Neutrophil (primary cell): ENCODE data around the gene TYMP.
"Not testable (repeated sequence)": the region's sequence is repeated elsewhere in the genome, so short reads cannot be mapped to it uniquely, and the experiment has no call there.

Experiments
- H3K27ac ChIP-seq: fragments of 200-600 bp; sonication (generic); 2 replicates; pipeline ENCODE4 v1.5.1; 2016; ENCODE audit warnings: mild to moderate bottlenecking, moderate library complexity
- H3K27me3 ChIP-seq: fragments of 200-600 bp; sonication (generic); 2 replicates; pipeline ENCODE4 v1.6.0; 2016; ENCODE audit warnings: mild to moderate bottlenecking
- H3K36me3 ChIP-seq: fragments of 200-600 bp; sonication (generic); 2 replicates; pipeline ENCODE4 v1.5.1; 2017
- H3K4me1 ChIP-seq, 2 experiments: fragments of 200-600 bp in 1 of 2; sonication (generic) in 1 of 2; 1 replicate in 1 of 2; 2 replicates in 1 of 2; pipeline versions ENCODE4 v1.5.1 to v1.6.1; 2013 to 2016; ENCODE audit warnings: low read depth in 1 of 2, low read length in 1 of 2, mild to moderate bottlenecking in 1 of 2, moderate library complexity in 1 of 2; ENCODE audit not compliant: control insufficient read depth in 1 of 2, insufficient read depth in 1 of 2
- H3K4me3 ChIP-seq, 2 experiments: fragments of 200-600 bp in 1 of 2; sonication (generic) in 1 of 2; 1 replicate in 1 of 2; 2 replicates in 1 of 2; pipeline ENCODE4 v1.5.1; 2013 to 2016; ENCODE audit warnings: low read depth in 1 of 2, low read length in 1 of 2, mild to moderate bottlenecking in 1 of 2, moderate library complexity in 1 of 2
- H3K9me3 ChIP-seq: fragments of 200-600 bp; sonication (generic); 2 replicates; pipeline ENCODE4 v1.5.1; 2016
- CTCF ChIP-seq: fragments of 200-600 bp; sonication (generic); IDR thresholded peaks from 2 replicates; pipeline ENCODE4 v1.5.1; 2016; ENCODE audit warnings: antibody characterized with exemption

The TYMP gene

GRCh38 chr22:50541667-50542026 is 11.8 kb upstream of the TYMP start:
- peaks cover 85 to 88% of the 10 kb centered on the region in 2 experiments for H3K4me1 ChIP-seq
- not testable (repeated sequence) for H3K9me3 ChIP-seq, H3K36me3 ChIP-seq
- peak overlapping the region; percentile 59 to 63 for H3K4me3 ChIP-seq
- H3K27ac ChIP-seq = peak overlapping the region; percentile 100
- TF ChIP-seq CTCF = peak; percentile 19
- peaks cover 12% of the 10 kb centered on the region for H3K27me3 ChIP-seq

- Histone ChIP-seq H3K9me3 (no peaks in the 10 kb centered on the region), H3K4me3 (peak overlapping the region; percentile 59 to 63), H3K27ac (peak overlapping the region; percentile 100), H3K4me1 (peaks cover 85 to 98% of the 10 kb centered on the region in 2 experiments), H3K36me3 (no peaks in the 10 kb centered on the region), H3K27me3 (peaks cover under 1% of the 10 kb centered on the region)
- TF ChIP-seq CTCF = no peak
Measured at GRCh38 chr22:50540381-50540780, 10.6 kb upstream of the TYMP start.

GRCh38 chr22:50537765-50538164 is 8.0 kb upstream of the TYMP start:
- Histone ChIP-seq H3K27ac (peak overlapping the region; percentile 100), H3K9me3 (no peaks in the 10 kb centered on the region), H3K27me3 (no peaks in the 10 kb centered on the region), H3K4me1 (peaks cover 84 to 99% of the 10 kb centered on the region in 2 experiments), H3K36me3 (no peaks in the 10 kb centered on the region), H3K4me3 (peak overlapping the region; percentile 44 to 59)
- no peak for TF ChIP-seq CTCF

GRCh38 chr22:50536226-50536625 is 6.4 kb upstream of the TYMP start:
- no peak for TF ChIP-seq CTCF
- peaks cover 82 to 91% of the 10 kb centered on the region in 2 experiments for H3K4me1 ChIP-seq
- H3K4me3 ChIP-seq = no peak overlapping the region
- no peaks in the 10 kb centered on the region for H3K27me3 ChIP-seq
- H3K9me3 ChIP-seq = no peaks in the 10 kb centered on the region
- H3K27ac ChIP-seq = peak overlapping the region; percentile 100
- H3K36me3 ChIP-seq = no peaks in the 10 kb centered on the region

- Histone ChIP-seq H3K4me3 (no peak overlapping the region), H3K27me3 (no peaks in the 10 kb centered on the region), H3K9me3 (no peaks in the 10 kb centered on the region), H3K36me3 (no peaks in the 10 kb centered on the region), H3K4me1 (peaks cover 73 to 79% of the 10 kb centered on the region in 2 experiments), H3K27ac (peak overlapping the region; percentile 98)
- no peak for TF ChIP-seq CTCF
Measured at GRCh38 chr22:50535113-50535512, 5.3 kb upstream of the TYMP start.

- Histone ChIP-seq H3K4me1 (peaks cover 64 to 71% of the 10 kb centered on the region in 2 experiments), H3K27ac (peak overlapping the region; percentile 98), H3K4me3 (peak overlapping the region; percentile 35 to 36)
- not testable (repeated sequence) for H3K9me3 ChIP-seq, H3K36me3 ChIP-seq, H3K27me3 ChIP-seq
Measured at GRCh38 chr22:50533856-50534711, 4.3 kb upstream of the TYMP start.
